SK-N-SH (cell line): ENCODE results near the gene RLBP1. TPM values are rescaled to one million over a fixed set of nuclear protein-coding genes. Genes with fewer than 3 reads are reported as not detected.
A peak's percentile ranks its signal among the peaks of the same experiment; 100 is the strongest.

Source experiments
- CTCF ChIA-PET: fragments of 300-600, 350-600 bp; formaldehyde crosslinking; extraction: SDS; loops from one replicate; lab custom pipeline; 2021; lab: Yijun Ruan, JAX
- POLR2A ChIA-PET: fragments of 350-600 bp; sonication (Branson Sonifier 250); formaldehyde crosslinking; extraction: SDS; loops from one replicate; lab custom pipeline; 2020; ENCODE audit warnings: antibody characterized with exemption, inconsistent platforms; lab: Yijun Ruan, JAX
- DNase-seq: peaks from one replicate; pipeline ENCODE4 v3.0.0; 2012
- H2AFZ ChIP-seq: fragments of 200-600 bp; sonication (generic); 2 replicates; pipeline ENCODE4 v1.8.1; 2016; ENCODE audit warnings: antibody characterized with exemption, mild to moderate bottlenecking, low read depth
- H3F3A ChIP-seq: fragments of 200-600 bp; sonication (generic); replicated peaks from 2 replicates; pipeline ENCODE3; 2016; ENCODE audit warnings: antibody characterized with exemption, mild to moderate bottlenecking; ENCODE audit not compliant: insufficient read depth
- H3K27ac ChIP-seq, 2 experiments: fragments of 200-500 bp in 1 of 2; fragments of 200-600 bp in 1 of 2; sonication (Bioruptor generic) in 1 of 2; sonication (generic), shearing (Covaris generic) in 1 of 2; 2 replicates each; pipeline versions ENCODE4 v1.5.1 to v1.6.1; 2014 to 2016; ENCODE audit warnings: low read depth in 2 of 2, inconsistent platforms in 1 of 2, low read length in 1 of 2, mild to moderate bottlenecking in 1 of 2, mixed read lengths in 1 of 2
- H3K27me3 ChIP-seq: fragments of 200-600 bp; sonication (generic), shearing (Covaris generic); 2 replicates; pipeline ENCODE4 v1.6.1; 2016; ENCODE audit warnings: mixed run types; ENCODE audit not compliant: insufficient read depth
- H3K36me3 ChIP-seq, 2 experiments: fragments of 200-500 bp in 1 of 2; fragments of 200-600 bp in 1 of 2; sonication (Bioruptor generic) in 1 of 2; sonication (generic) in 1 of 2; replicated peaks in 1 of 2; 2 replicates each; pipeline versions ENCODE3 to v1.5.1; 2014 to 2016; ENCODE audit warnings: low read length in 1 of 2, mild to moderate bottlenecking in 1 of 2; ENCODE audit not compliant: insufficient read depth in 2 of 2, control insufficient read depth in 1 of 2
- H3K4me1 ChIP-seq, 2 experiments: fragments of 200-500 bp in 1 of 2; fragments of 200-600 bp in 1 of 2; sonication (Bioruptor generic) in 1 of 2; sonication (generic), shearing (Covaris generic) in 1 of 2; 2 replicates each; pipeline versions ENCODE4 v1.5.1 to v1.6.1; 2014 to 2016; ENCODE audit warnings: low read depth in 1 of 2, low read length in 1 of 2, mixed run types in 1 of 2; ENCODE audit not compliant: insufficient read depth in 2 of 2, control insufficient read depth in 1 of 2
- H3K4me2 ChIP-seq: fragments of 200-600 bp; sonication (generic), shearing (Covaris generic); 2 replicates; pipeline ENCODE4 v1.6.1; 2017; ENCODE audit warnings: mixed run types
- H3K4me3 ChIP-seq, 2 experiments: fragments of 200-500 bp in 1 of 2; fragments of 200-600 bp in 1 of 2; sonication (Bioruptor generic) in 1 of 2; sonication (generic), shearing (Covaris generic) in 1 of 2; 2 replicates each; pipeline versions ENCODE4 v1.5.1 to v1.8.1; 2014 to 2016; ENCODE audit warnings: low read depth in 2 of 2, inconsistent platforms in 1 of 2, low read length in 1 of 2, mild to moderate bottlenecking in 1 of 2, mixed read lengths in 1 of 2, moderate library complexity in 1 of 2
- H3K79me2 ChIP-seq: fragments of 200-600 bp; sonication (generic); 2 replicates; pipeline ENCODE4 v1.8.1; 2017; ENCODE audit warnings: mild to moderate bottlenecking; ENCODE audit not compliant: insufficient read depth
- H3K9ac ChIP-seq: fragments of 200-600 bp; sonication (generic); 2 replicates; pipeline ENCODE4 v1.6.1; 2017; ENCODE audit warnings: mixed run types
- H3K9me2 ChIP-seq: fragments of 200-600 bp; sonication (generic); 2 replicates; pipeline ENCODE4 v1.6.1; 2017; ENCODE audit warnings: mixed run types
- H3K9me3 ChIP-seq: fragments of 200-600 bp; sonication (generic); 2 replicates; pipeline ENCODE4 v1.6.1; 2017; ENCODE audit warnings: mixed run types, mild to moderate bottlenecking, moderate library complexity
- H4K20me1 ChIP-seq: fragments of 200-600 bp; sonication (generic); 2 replicates; pipeline ENCODE4 v1.6.1; 2017; ENCODE audit warnings: mild to moderate bottlenecking, mixed run types; ENCODE audit not compliant: insufficient read depth
- CHD2 ChIP-seq: fragments of 150-350 bp; IDR thresholded peaks from 2 replicates; pipeline ENCODE4 v1.6.1; 2018; ENCODE audit warnings: low read length; ENCODE audit not compliant: partially characterized antibody
- EP300 ChIP-seq, 2 experiments: IDR thresholded peaks; 2 replicates each; pipeline versions ENCODE4 v1.4.0 to v1.6.1; 2012; ENCODE audit warnings: borderline replicate concordance in 1 of 2, low read depth in 1 of 2, low read length in 1 of 2
- FOSL2 ChIP-seq: IDR thresholded peaks from 2 replicates; pipeline ENCODE4 v1.4.0; 2012; ENCODE audit warnings: low read depth, mild to moderate bottlenecking, moderate library complexity, borderline replicate concordance
- FOXM1 ChIP-seq: IDR thresholded peaks from 2 replicates; pipeline ENCODE4 v1.4.0; 2012; ENCODE audit warnings: low read depth, mild to moderate bottlenecking
- GABPA ChIP-seq: IDR thresholded peaks from 2 replicates; pipeline ENCODE4 v1.4.0; 2012; ENCODE audit warnings: low read depth, mild to moderate bottlenecking
- IRF3 ChIP-seq: fragments of 150-350 bp; IDR thresholded peaks from 2 replicates; pipeline ENCODE4 v1.6.1; 2016; ENCODE audit warnings: mild to moderate bottlenecking, low read depth, low read length
- JUND ChIP-seq: IDR thresholded peaks from 2 replicates; pipeline ENCODE4 v1.4.0; 2012
- MAX ChIP-seq: IDR thresholded peaks from 2 replicates; pipeline ENCODE4 v1.4.0; 2012; ENCODE audit warnings: low read depth
- MEF2A ChIP-seq: IDR thresholded peaks from 2 replicates; pipeline ENCODE4 v1.4.0; 2012; ENCODE audit warnings: low read depth, borderline replicate concordance
- NFIC ChIP-seq: IDR thresholded peaks from 2 replicates; pipeline ENCODE4 v1.4.0; 2012; ENCODE audit warnings: borderline replicate concordance
- POLR2AphosphoS5 ChIP-seq: IDR thresholded peaks from 2 replicates; pipeline ENCODE4 v1.6.1; 2012; ENCODE audit warnings: low read depth, low read length
- RXRA ChIP-seq: IDR thresholded peaks from 2 replicates; pipeline ENCODE4 v1.4.0; 2012; ENCODE audit warnings: low read depth, mild to moderate bottlenecking, borderline replicate concordance
- TCF12 ChIP-seq: IDR thresholded peaks from 2 replicates; pipeline ENCODE4 v1.4.0; 2012
- TEAD4 ChIP-seq: IDR thresholded peaks from 2 replicates; pipeline ENCODE4 v1.4.0; 2012; ENCODE audit warnings: mild to moderate bottlenecking, borderline replicate concordance; ENCODE audit not compliant: insufficient read depth
- USF1 ChIP-seq: IDR thresholded peaks from 2 replicates; pipeline ENCODE4 v1.4.0; 2012; ENCODE audit warnings: low read depth, borderline replicate concordance
- USF2 ChIP-seq: fragments of 150-350 bp; IDR thresholded peaks from 2 replicates; pipeline ENCODE4 v1.6.1; 2017; ENCODE audit warnings: antibody characterized with exemption, low read length, low read depth, borderline replicate concordance
- WGBS: methylation state at CpG from one replicate; pipeline ENCODE4 v1.1.6; 2017; ENCODE audit warnings: low lambda C conversion rate; 5-methylcytosine and 5-hydroxymethylcytosine counted together
- polyA plus RNA-seq, 3 experiments: library from polyadenylated mRNA; depleted of rRNA; stranded (reverse); fragments of >200 nt; gene quantifications; 2 replicates each; pipeline ENCODE4 v1.2.3, GENCODE V29; 2012
- TF ChIP-seq, protein P1 (sequence below): IDR thresholded peaks from 2 replicates; pipeline ENCODE4; 2012
- TF ChIP-seq, protein P2 (sequence below): IDR thresholded peaks from 2 replicates; pipeline ENCODE4 v1.4.0; 2012; ENCODE audit warnings: low read depth, borderline replicate concordance

Gene RLBP1
- polyA plus RNA-seq, 1 of the 3 experiments (the other 2 are of a cell fraction): not detected

DNA sequence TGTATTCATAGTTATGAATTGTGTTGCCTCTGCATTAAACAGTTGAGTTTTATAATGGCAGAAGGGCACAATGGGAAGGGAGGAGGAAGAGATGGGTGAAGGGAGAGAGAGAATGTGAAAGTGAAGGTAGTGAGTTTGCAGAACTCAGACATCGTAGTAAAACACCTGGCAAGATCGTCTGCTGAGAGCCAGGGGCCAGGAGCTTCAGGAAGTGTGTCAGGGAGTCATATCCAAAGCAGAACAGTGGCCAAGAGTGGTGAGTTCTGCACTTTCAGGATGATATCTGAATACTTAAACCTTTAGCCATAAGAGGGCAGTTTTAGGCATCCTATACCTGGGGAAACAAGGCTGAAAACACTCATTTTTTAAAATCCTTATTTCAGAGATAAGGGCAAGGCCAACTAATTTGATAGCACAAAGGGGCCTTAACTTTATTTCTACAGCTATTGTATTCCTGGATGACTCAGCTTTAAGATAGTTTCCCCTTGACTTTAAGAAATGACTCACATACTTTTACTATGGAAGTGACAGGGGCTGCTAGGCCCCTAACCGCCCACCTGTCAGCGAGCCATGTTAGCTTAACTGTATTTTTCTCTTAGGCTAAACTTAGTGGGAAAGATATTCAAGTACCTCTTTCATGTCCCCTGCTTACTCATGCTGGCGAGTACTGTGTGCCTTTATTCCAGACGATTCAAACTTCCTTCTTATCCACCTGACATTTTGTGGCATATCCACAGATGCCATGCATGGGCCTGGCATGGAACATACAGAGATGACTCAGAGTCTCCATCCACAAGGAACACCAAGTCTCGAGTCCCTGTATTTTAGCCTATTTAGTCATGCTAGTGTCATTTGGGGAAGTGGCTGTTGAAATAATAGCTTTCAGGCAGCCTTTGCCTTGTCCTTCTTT lies 53.9 kb downstream of the RLBP1 start:
- H3K4me3 ChIP-seq: no peak overlapping the region
- ChIA-PET POLR2A (no interaction called here), CTCF (interaction anchor here (0.6 to 3.9 kb wide), 10 partner anchors 9 to 510 kb away, joined by 3 to 30 read pairs (median 4); no protein-coding TSS in a partner anchor)
- peak overlapping the region; percentile 32 for H3K4me2 ChIP-seq
- TF ChIP-seq TCF12: peak; percentile 71
- TF ChIP-seq TEAD4: 0 out of 2 replicates have a peak, but pooled peaks have one; percentile 26
- no peak for TF ChIP-seq USF2
- TF ChIP-seq POLR2AphosphoS5: peak; percentile 32; the same call in 1 of the 2 replicates
- TF ChIP-seq, protein P1, sequence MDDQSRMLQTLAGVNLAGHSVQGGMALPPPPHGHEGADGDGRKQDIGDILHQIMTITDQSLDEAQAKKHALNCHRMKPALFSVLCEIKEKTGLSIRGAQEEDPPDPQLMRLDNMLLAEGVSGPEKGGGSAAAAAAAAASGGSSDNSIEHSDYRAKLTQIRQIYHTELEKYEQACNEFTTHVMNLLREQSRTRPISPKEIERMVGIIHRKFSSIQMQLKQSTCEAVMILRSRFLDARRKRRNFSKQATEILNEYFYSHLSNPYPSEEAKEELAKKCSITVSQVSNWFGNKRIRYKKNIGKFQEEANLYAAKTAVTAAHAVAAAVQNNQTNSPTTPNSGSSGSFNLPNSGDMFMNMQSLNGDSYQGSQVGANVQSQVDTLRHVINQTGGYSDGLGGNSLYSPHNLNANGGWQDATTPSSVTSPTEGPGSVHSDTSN: peak; percentile 55; the same call in 1 of the 2 replicates
- no peak for TF ChIP-seq USF1
- TF ChIP-seq MEF2A: peak; percentile 13; the same call in 1 of the 2 replicates
- TF ChIP-seq NFIC: peak; percentile 57; the same call in 1 of the 2 replicates
- peak; percentile 63 for TF ChIP-seq JUND
- TF ChIP-seq FOSL2: peak; percentile 72
- peaks cover 23 to 28% of the 10 kb centered on the region in 2 experiments for H3K4me1 ChIP-seq
- peaks cover 4 to 5% of the 10 kb centered on the region in 2 experiments for H3K36me3 ChIP-seq
- WGBS: 16% methylated on average over 7 of the region's 7 CpGs
- no peak overlapping the region for H3K9ac ChIP-seq
- H2AFZ ChIP-seq: no peak overlapping the region
- H4K20me1 ChIP-seq: no peaks in the 10 kb centered on the region
- H3F3A ChIP-seq: peaks cover 29% of the 10 kb centered on the region
- H3K79me2 ChIP-seq: no peaks in the 10 kb centered on the region; the same call in 1 of the 2 replicates
- H3K9me3 ChIP-seq: no peaks in the 10 kb centered on the region
- no peaks in the 10 kb centered on the region for H3K27me3 ChIP-seq
- H3K9me2 ChIP-seq: no peaks in the 10 kb centered on the region
- DNase-seq: no peak
- H3K27ac ChIP-seq: peak overlapping the region; percentile 53 to 68

- Histone ChIP-seq H3K4me3 (no peak overlapping the region), H3K27me3 (no peaks in the 10 kb centered on the region), H3K79me2 (no peaks in the 10 kb centered on the region; the same call in 1 of the 2 replicates), H4K20me1 (no peaks in the 10 kb centered on the region), H2AFZ (no peak overlapping the region), H3K27ac (peak overlapping the region in 1 of 2 experiments; percentile 68; a peak in 1 of 4 replicates), H3K4me1 (peaks cover 28 to 30% of the 10 kb centered on the region in 2 experiments), H3K4me2 (no peak overlapping the region), H3K9me2 (no peaks in the 10 kb centered on the region), H3K9me3 (no peaks in the 10 kb centered on the region), H3K9ac (no peak overlapping the region), H3F3A (peaks cover 29% of the 10 kb centered on the region), H3K36me3 (peaks cover 4 to 5% of the 10 kb centered on the region in 2 experiments)
- CTCF ChIA-PET: interaction anchor here (0.9 to 2.8 kb wide), 3 partner anchors 12 to 260 kb away, joined by 3 to 16 read pairs (median 12); no protein-coding TSS in a partner anchor
- POLR2A ChIA-PET: no interaction called here
- WGBS: 58% methylated on average over 2 of the region's 2 CpGs
- DNase-seq: no peak
- TF ChIP-seq, protein P2, sequence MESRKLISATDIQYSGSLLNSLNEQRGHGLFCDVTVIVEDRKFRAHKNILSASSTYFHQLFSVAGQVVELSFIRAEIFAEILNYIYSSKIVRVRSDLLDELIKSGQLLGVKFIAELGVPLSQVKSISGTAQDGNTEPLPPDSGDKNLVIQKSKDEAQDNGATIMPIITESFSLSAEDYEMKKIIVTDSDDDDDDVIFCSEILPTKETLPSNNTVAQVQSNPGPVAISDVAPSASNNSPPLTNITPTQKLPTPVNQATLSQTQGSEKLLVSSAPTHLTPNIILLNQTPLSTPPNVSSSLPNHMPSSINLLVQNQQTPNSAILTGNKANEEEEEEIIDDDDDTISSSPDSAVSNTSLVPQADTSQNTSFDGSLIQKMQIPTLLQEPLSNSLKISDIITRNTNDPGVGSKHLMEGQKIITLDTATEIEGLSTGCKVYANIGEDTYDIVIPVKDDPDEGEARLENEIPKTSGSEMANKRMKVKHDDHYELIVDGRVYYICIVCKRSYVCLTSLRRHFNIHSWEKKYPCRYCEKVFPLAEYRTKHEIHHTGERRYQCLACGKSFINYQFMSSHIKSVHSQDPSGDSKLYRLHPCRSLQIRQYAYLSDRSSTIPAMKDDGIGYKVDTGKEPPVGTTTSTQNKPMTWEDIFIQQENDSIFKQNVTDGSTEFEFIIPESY: no peak
- TF ChIP-seq GABPA (no peak), TEAD4 (no peak), RXRA (no peak), IRF3 (no peak), EP300 (IDR thresholded peaks at IDR 0.05; ENCODE audit: borderline replicate concordance in 1 of 2, low read depth in 1 of 2, low read length in 1 of 2) (no peak), FOXM1 (no peak), MAX (no peak), CHD2 (no peak)
- TF ChIP-seq, protein P1: no peak
Measured at GRCh38 chr15:89165677-89166076, 55.7 kb downstream of the RLBP1 start.
